Choroid plexus epithelial cell (primary cell): ENCODE results near the gene SLC35F3.
"Not testable (repeated sequence)": the region's sequence is repeated elsewhere in the genome, so short reads cannot be mapped to it uniquely, and the experiment has no call there.

Experiments used
- DNase-seq: peaks from one replicate; pipeline ENCODE4 v3.0.0-alpha.2; 2010; ENCODE audit warnings: low read depth
- H3K4me3 ChIP-seq: 2 replicates; pipeline ENCODE4 v1.5.1; 2011; ENCODE audit warnings: low read depth, mild to moderate bottlenecking, control low read depth, low read length, moderate library complexity
- TF ChIP-seq, protein P1 (sequence below): conservative IDR thresholded peaks from 2 replicates; pipeline ENCODE4 v1.5.1; 2011; ENCODE audit warnings: low read depth, mild to moderate bottlenecking, control low read depth, inconsistent platforms, low read length, moderate library complexity

SLC35F3 gene

DNA sequence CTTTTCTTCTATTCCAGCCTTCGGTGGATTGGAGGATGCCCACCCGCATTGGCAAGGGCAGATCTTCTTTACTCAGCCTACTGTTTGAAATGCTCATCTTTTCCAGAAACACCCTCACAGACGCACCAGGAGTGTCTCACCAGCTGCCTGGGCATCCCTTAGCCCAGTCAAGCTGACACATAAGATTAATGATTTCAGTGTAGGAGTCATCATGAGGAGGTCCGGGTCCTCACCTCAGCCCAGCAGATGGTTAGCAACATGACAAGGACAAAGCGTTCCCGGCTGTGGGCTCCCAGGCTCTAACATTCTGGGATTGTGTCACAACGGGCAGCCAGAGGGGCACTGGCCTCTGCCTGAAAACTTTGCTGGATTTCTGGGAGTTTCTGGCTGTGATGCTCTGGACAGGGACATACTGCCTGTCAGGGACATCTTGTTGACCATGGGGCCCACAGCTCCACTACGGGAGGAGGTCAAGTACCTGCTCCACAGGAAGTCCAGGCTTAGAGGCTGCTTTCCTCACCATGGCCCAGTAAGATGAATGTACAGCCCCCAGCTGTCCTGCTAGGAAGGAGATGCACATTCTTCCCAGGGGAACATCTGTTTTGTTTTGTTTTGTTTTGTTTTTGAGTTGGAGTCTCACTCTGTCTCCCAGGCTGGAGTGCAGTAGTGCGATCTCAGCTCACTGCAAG is 264.8 kb downstream of the SLC35F3 start:
- TF ChIP-seq, protein P1, sequence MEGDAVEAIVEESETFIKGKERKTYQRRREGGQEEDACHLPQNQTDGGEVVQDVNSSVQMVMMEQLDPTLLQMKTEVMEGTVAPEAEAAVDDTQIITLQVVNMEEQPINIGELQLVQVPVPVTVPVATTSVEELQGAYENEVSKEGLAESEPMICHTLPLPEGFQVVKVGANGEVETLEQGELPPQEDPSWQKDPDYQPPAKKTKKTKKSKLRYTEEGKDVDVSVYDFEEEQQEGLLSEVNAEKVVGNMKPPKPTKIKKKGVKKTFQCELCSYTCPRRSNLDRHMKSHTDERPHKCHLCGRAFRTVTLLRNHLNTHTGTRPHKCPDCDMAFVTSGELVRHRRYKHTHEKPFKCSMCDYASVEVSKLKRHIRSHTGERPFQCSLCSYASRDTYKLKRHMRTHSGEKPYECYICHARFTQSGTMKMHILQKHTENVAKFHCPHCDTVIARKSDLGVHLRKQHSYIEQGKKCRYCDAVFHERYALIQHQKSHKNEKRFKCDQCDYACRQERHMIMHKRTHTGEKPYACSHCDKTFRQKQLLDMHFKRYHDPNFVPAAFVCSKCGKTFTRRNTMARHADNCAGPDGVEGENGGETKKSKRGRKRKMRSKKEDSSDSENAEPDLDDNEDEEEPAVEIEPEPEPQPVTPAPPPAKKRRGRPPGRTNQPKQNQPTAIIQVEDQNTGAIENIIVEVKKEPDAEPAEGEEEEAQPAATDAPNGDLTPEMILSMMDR = no peak
- no peak for DNase-seq

GRCh38 chr1:234170067-234170466 is 265.6 kb downstream of the SLC35F3 start:
- no peak overlapping the region for H3K4me3 ChIP-seq
- TF ChIP-seq, protein P1 = no peak
- no peak for DNase-seq

More for the DNA sequence above, 264.8 kb downstream of the SLC35F3 start:
- H3K4me3 ChIP-seq = no peak overlapping the region

DNA sequence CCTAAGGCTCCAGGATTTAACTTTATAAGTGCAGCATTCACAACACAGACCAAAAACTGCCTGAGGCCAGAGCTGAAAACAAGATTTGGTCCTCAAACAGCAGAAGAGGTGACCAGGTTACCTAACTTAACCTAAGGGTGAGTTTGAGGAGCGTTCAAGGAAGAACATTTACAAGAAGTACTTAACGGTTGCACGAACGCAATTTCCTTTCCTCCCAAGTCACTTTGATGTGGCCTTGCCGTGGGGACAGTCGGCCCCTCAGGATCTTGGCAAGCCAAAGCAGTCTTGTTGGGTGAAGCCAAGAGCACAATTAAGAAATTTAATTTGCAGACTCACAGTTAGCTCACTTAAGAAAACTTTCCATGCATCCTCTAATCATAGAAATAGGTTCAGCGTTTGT is 266.1 kb downstream of the SLC35F3 start:
- H3K4me3 ChIP-seq = no peak overlapping the region
- DNase-seq = no peak
- TF ChIP-seq, protein P1 = no peak

- H3K4me3 ChIP-seq = no peak overlapping the region
- DNase-seq = no peak
- TF ChIP-seq, protein P1 = no peak
These were observed 269.5 kb downstream of the SLC35F3 start for GRCh38 chr1:234173968-234174367.

GRCh38 chr1:234175363-234175762 is 270.9 kb downstream of the SLC35F3 start:
- H3K4me3 ChIP-seq = no peak overlapping the region
- TF ChIP-seq, protein P1 = no peak
- DNase-seq = no peak

GRCh38 chr1:234176000-234176399 is 271.5 kb downstream of the SLC35F3 start:
- TF ChIP-seq, protein P1 = no peak
- no peak overlapping the region for H3K4me3 ChIP-seq
- no peak for DNase-seq

DNA sequence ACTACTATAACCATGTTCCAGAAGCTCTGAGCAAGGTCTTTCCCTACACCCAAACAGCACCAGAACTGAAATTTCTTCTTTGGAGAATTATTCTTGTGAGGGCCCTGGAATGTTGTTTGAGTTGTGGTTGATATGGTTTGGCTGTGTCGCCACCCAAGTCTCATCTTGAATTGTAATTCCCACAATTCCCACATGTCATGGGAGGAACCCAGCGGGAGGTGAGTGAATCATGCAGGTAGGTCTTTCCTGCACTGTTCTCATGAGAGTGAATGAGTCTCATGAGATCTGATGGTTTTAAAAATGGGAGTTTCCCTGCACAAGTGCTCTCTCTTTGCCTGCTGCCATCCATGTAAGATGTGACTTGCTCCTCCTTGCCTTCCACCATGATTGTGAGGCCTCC is 272.4 kb downstream of the SLC35F3 start:
- H3K4me3 ChIP-seq, DNase-seq: not testable (repeated sequence)
